ENCODE data around the gene FAM186B. TPM values are rescaled to one million over a fixed set of nuclear protein-coding genes. Genes with fewer than 3 reads are reported as not detected.

FAM186B gene
- total and polyA plus RNA-seq, 7 donors, result 0.04 to 1.00 (median 0.44) TPM

GRCh38 chr12:49609059-49609874, 3.8 kb upstream of the FAM186B start:
- Histone ChIP-seq H3K4me1 (no peaks in the 10 kb centered on the region), H3K36me3 (ENCODE audit: insufficient read depth in 1 of 2, low read depth in 1 of 2) (no peaks in the 10 kb centered on the region), H3K27me3 (ENCODE audit: insufficient read depth in 3 of 3, low read length in 2 of 3) (no peaks in the 10 kb centered on the region), H3K4me3 (no peak overlapping the region), H3K9me3 (no peaks in the 10 kb centered on the region), H3K27ac (no peak overlapping the region)
- intact Hi-C loops (cut with DNase I), result no loop called here
- 92 to 100% (median 96%) methylated on average over 2 of the region's 2 CpGs for WGBS, 3 donors
- no peak for TF ChIP-seq CTCF (IDR thresholded peaks at IDR 0.05)
- ATAC-seq (no peak), DNase-seq (no peak)

- no peak for TF ChIP-seq CTCF (IDR thresholded peaks at IDR 0.05)
- 59 to 66% (median 63%) methylated on average over 5 of the region's 5 CpGs for WGBS, 3 donors
These were observed 583 bp downstream of the FAM186B start for GRCh38 chr12:49604856-49605255.

GRCh38 chr12:49603721-49604120, 1.7 kb downstream of the FAM186B start:
- TF ChIP-seq CTCF (IDR thresholded peaks at IDR 0.05), result no peak
- 73 to 79% (median 76%) methylated on average over 1 of the region's 1 CpG for WGBS, 3 donors
- Histone ChIP-seq H3K27ac (no peak overlapping the region), H3K4me3 (no peak overlapping the region), H3K4me1 (no peaks in the 10 kb centered on the region), H3K36me3 (ENCODE audit: insufficient read depth in 1 of 2, low read depth in 1 of 2) (no peaks in the 10 kb centered on the region), H3K9me3 (no peaks in the 10 kb centered on the region), H3K27me3 (ENCODE audit: insufficient read depth in 3 of 3, low read length in 2 of 3) (no peaks in the 10 kb centered on the region)
- no peak for ATAC-seq
- DNase-seq, result no peak
- intact Hi-C loops (cut with DNase I), result no loop called here

More at GRCh38 chr12:49604856-49605255, 583 bp downstream of the FAM186B start:
- ATAC-seq (no peak), DNase-seq (no peak)
- Histone ChIP-seq H3K9me3 (no peaks in the 10 kb centered on the region), H3K27ac (no peak overlapping the region), H3K4me3 (no peak overlapping the region), H3K27me3 (ENCODE audit: insufficient read depth in 3 of 3, low read length in 2 of 3) (no peaks in the 10 kb centered on the region), H3K4me1 (no peaks in the 10 kb centered on the region), H3K36me3 (ENCODE audit: insufficient read depth in 1 of 2, low read depth in 1 of 2) (no peaks in the 10 kb centered on the region)
- intact Hi-C loops (cut with DNase I), result no loop called here

- ATAC-seq (no peak), DNase-seq (no peak)
- Histone ChIP-seq H3K4me1 (no peaks in the 10 kb centered on the region), H3K9me3 (no peaks in the 10 kb centered on the region), H3K27ac (no peak overlapping the region), H3K36me3 (ENCODE audit: insufficient read depth in 1 of 2, low read depth in 1 of 2) (no peaks in the 10 kb centered on the region), H3K4me3 (no peak overlapping the region), H3K27me3 (ENCODE audit: insufficient read depth in 3 of 3, low read length in 2 of 3) (no peaks in the 10 kb centered on the region)
- 91 to 92% (median 91%) methylated on average over 8 of the region's 8 CpGs for WGBS, 3 donors
- intact Hi-C loops (cut with DNase I), result no loop called here
- no peak for TF ChIP-seq CTCF (IDR thresholded peaks at IDR 0.05)
These were observed 5.5 kb downstream of the FAM186B start for GRCh38 chr12:49599961-49600360.

- WGBS, 3 donors, result 71 to 77% (median 75%) methylated on average over 10 of the region's 10 CpGs
- ATAC-seq (no peak), DNase-seq (no peak)
- TF ChIP-seq CTCF (IDR thresholded peaks at IDR 0.05), result no peak
- H3K4me3 ChIP-seq, result no peak overlapping the region
- no peaks in the 10 kb centered on the region for H3K4me1 ChIP-seq
- no peaks in the 10 kb centered on the region for H3K9me3 ChIP-seq
- no peak overlapping the region for H3K27ac ChIP-seq
- no peaks in the 10 kb centered on the region for H3K36me3 ChIP-seq (ENCODE audit: insufficient read depth in 1 of 2, low read depth in 1 of 2)
- H3K27me3 ChIP-seq (ENCODE audit: insufficient read depth in 3 of 3, low read length in 2 of 3), result no peaks in the 10 kb centered on the region
- intact Hi-C loops (cut with DNase I), result no loop called here
These were observed 6.9 kb downstream of the FAM186B start for GRCh38 chr12:49598527-49598926.

Measured in psoas muscle (tissue), 8 donors.